Fibroblast of villous mesenchyme (primary cell): ENCODE data around the gene MED13L. TPM values are rescaled to one million over a fixed set of nuclear protein-coding genes. Genes with fewer than 3 reads are reported as not detected.
A peak's percentile ranks its signal among the peaks of the same experiment; 100 is the strongest.
"Not testable (repeated sequence)": the region's sequence is repeated elsewhere in the genome, so short reads cannot be mapped to it uniquely, and the experiment has no call there.

Experiments used
- DNase-seq: peaks from one replicate; pipeline ENCODE4 v3.0.0-alpha.2; 2010; ENCODE audit warnings: low read depth
- H3K4me3 ChIP-seq: 2 replicates; pipeline ENCODE4 v1.5.1; 2011; ENCODE audit warnings: low read depth, mild to moderate bottlenecking, low read length
- CTCF ChIP-seq: IDR thresholded peaks from 2 replicates; pipeline ENCODE4 v1.5.1; 2012; ENCODE audit warnings: low read depth, mild to moderate bottlenecking, low read length; ENCODE audit not compliant: insufficient read depth
- total RNA-seq: library from RNA; depleted of rRNA; stranded (reverse); fragments of >200 nt; gene quantifications from 2 replicates; pipeline ENCODE4 v1.2.3, GENCODE V29; 2012

The MED13L gene
- total RNA-seq, 1 donor: 189 TPM

GRCh38 chr12:116288735-116289134, 11.2 kb upstream of the MED13L start:
- TF ChIP-seq CTCF: no peak
- no peak overlapping the region for H3K4me3 ChIP-seq
- DNase-seq: no peak

- DNase-seq: no peak
- no peak overlapping the region for H3K4me3 ChIP-seq
- TF ChIP-seq CTCF: no peak
Measured at GRCh38 chr12:116287842-116288301, 10.4 kb upstream of the MED13L start.

GRCh38 chr12:116284396-116284795, 6.9 kb upstream of the MED13L start:
- peak; percentile 52 for DNase-seq
- no peak overlapping the region for H3K4me3 ChIP-seq
- no peak for TF ChIP-seq CTCF

GRCh38 chr12:116283881-116284280, 6.4 kb upstream of the MED13L start:
- DNase-seq, H3K4me3 ChIP-seq: not testable (repeated sequence)

- DNase-seq: peak; percentile 33
- peak overlapping the region; percentile 4 for H3K4me3 ChIP-seq
- no peak for TF ChIP-seq CTCF
Measured at GRCh38 chr12:116282371-116283286, 5.1 kb upstream of the MED13L start.

GRCh38 chr12:116280595-116281290, 3.2 kb upstream of the MED13L start:
- H3K4me3 ChIP-seq: no peak overlapping the region
- no peak for DNase-seq
- no peak for TF ChIP-seq CTCF

GRCh38 chr12:116278667-116279066, 1.2 kb upstream of the MED13L start:
- TF ChIP-seq CTCF: no peak
- H3K4me3 ChIP-seq: no peak overlapping the region
- no peak for DNase-seq
